Measurements from ENCODE around the gene PIPOX.

DNA sequence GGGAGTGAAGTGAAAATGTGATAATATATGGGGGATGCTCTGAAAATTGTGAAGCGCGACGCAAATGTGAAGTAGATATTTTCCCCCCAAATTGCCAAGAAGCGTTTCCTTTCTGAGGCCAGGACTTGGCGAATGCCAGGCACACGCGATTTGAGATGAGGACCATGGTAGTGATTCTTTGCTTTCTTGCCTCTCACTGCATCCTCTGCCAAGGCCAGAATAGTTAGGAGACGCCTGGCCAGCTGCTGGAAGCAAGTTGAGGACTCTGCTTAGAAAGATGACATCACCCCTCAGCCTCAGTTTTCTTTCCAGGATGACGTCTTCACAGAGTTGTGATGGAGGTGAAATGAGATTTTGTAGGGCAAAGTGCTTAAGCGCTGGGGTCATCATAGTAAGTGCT, 25.9 kb downstream of the PIPOX start:
- TF ChIP-seq, protein P1, sequence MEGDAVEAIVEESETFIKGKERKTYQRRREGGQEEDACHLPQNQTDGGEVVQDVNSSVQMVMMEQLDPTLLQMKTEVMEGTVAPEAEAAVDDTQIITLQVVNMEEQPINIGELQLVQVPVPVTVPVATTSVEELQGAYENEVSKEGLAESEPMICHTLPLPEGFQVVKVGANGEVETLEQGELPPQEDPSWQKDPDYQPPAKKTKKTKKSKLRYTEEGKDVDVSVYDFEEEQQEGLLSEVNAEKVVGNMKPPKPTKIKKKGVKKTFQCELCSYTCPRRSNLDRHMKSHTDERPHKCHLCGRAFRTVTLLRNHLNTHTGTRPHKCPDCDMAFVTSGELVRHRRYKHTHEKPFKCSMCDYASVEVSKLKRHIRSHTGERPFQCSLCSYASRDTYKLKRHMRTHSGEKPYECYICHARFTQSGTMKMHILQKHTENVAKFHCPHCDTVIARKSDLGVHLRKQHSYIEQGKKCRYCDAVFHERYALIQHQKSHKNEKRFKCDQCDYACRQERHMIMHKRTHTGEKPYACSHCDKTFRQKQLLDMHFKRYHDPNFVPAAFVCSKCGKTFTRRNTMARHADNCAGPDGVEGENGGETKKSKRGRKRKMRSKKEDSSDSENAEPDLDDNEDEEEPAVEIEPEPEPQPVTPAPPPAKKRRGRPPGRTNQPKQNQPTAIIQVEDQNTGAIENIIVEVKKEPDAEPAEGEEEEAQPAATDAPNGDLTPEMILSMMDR (IDR thresholded peaks at IDR 0.05; ENCODE audit: low read length) = no peak
- no peak for TF ChIP-seq EZH2 (IDR thresholded peaks at IDR 0.05; ENCODE audit: borderline replicate concordance, low read length)
